ENCODE measurements around the gene FBP2.

GRCh38 chr9:94526271-94526670 lies 67.4 kb downstream of the FBP2 start:
- no peak for TF ChIP-seq CTCF (IDR thresholded peaks at IDR 0.05; ENCODE audit: low read depth, low read length)
- TF ChIP-seq EZH2phosphoT487 (IDR thresholded peaks at IDR 0.05; ENCODE audit: low read depth): no peak

Data from OCI-LY3 (cell line).